Osteocyte (in vitro differentiated cells): Measurements from ENCODE around the gene TTC21A. TPM values are rescaled to one million over a fixed set of nuclear protein-coding genes. Genes with fewer than 3 reads are reported as not detected.

Experiments
- DNase-seq: peaks from one replicate; pipeline ENCODE4 v3.0.0; 2021; ENCODE audit warnings: mixed read lengths; ENCODE audit not compliant: unreplicated experiment; ENCODE audit errors: extremely low spot score
- H3K27ac Mint-ChIP-seq: one replicate; pipeline ENCODE4 v1.8.0; 2021; ENCODE audit warnings: mild to moderate bottlenecking, mixed read lengths; ENCODE audit not compliant: unreplicated experiment
- H3K27me3 Mint-ChIP-seq: one replicate; pipeline ENCODE4 v1.8.0; 2021; ENCODE audit warnings: mixed read lengths; ENCODE audit not compliant: unreplicated experiment
- H3K36me3 Mint-ChIP-seq: one replicate; pipeline ENCODE4 v1.8.0; 2021; ENCODE audit warnings: mixed read lengths; ENCODE audit not compliant: unreplicated experiment
- H3K4me1 Mint-ChIP-seq: one replicate; pipeline ENCODE4 v1.8.0; 2021; ENCODE audit warnings: mixed read lengths; ENCODE audit not compliant: unreplicated experiment
- H3K4me3 Mint-ChIP-seq: one replicate; pipeline ENCODE4 v1.8.0; 2021; ENCODE audit warnings: mild to moderate bottlenecking, moderate library complexity, mixed read lengths; ENCODE audit not compliant: unreplicated experiment
- H3K9me3 Mint-ChIP-seq: one replicate; pipeline ENCODE4 v1.8.0; 2021; ENCODE audit warnings: mixed read lengths; ENCODE audit not compliant: unreplicated experiment
- total RNA-seq: library from RNA; stranded (reverse); gene quantifications from 2 replicates; pipeline ENCODE4 v1.2.1, GENCODE V29; 2021
- TF ChIP-seq, protein P1 (sequence below): fragments of 200-600 bp; sonication (generic); IDR thresholded peaks from 2 replicates; pipeline ENCODE4 v1.5.0; 2021; ENCODE audit warnings: antibody characterized with exemption, mild to moderate bottlenecking, moderate library complexity

The TTC21A gene
- total RNA-seq, 1 donor from 2014 or later = 10.3 TPM

DNA sequence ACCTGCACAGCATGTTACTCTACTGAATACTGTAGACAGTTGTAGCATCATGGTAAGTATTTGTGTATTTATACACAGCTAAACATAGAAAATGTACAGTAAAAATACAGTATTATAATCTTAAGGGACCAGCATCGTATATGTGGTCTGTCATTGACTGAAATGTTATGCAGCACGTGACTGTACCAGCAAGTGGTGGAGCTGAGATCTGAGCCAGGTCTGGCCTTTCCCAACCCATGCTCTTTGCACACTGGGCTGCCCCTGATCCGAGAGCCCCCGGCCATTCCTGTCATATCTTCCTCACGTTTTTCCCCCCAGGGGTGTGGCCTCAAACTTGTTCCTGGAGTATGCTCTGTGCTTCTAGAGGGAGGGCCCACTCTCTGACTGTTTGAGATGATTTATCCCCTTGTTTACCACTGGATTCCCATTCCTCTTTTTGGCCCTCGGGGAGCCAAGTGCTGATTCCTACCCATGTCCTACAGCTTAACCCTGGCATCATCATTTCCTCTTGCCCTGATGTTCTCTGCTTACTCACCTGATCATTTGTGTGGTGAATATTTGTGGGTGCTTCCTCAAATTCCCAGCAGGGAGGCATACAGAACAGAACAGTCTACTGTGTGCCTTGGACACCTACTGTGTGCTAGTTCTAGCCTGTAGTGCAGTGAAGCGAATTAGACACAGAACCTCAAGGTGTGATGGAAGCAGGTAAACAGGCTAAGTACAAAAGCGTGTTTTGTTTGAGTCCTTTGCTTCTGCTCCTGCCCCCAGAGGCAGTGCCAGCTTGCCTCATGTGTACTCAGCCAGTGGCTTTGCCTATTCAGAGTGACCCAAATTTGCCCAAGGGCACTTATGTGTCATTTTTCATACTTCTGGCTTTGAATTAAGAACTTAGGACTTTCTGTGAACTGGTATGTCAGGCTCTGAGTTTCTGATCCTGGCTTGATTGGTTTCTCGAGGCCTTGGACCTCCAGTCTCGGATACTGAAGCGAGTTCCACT, 24.9 kb downstream of the TTC21A start:
- Mint-ChIP-seq H3K36me3 (peaks cover 4% of the 10 kb centered on the region), H3K27ac (no peak overlapping the region), H3K27me3 (no peaks in the 10 kb centered on the region), H3K4me1 (peaks cover under 1% of the 10 kb centered on the region), H3K4me3 (no peak overlapping the region), H3K9me3 (no peaks in the 10 kb centered on the region)
- TF ChIP-seq, protein P1, sequence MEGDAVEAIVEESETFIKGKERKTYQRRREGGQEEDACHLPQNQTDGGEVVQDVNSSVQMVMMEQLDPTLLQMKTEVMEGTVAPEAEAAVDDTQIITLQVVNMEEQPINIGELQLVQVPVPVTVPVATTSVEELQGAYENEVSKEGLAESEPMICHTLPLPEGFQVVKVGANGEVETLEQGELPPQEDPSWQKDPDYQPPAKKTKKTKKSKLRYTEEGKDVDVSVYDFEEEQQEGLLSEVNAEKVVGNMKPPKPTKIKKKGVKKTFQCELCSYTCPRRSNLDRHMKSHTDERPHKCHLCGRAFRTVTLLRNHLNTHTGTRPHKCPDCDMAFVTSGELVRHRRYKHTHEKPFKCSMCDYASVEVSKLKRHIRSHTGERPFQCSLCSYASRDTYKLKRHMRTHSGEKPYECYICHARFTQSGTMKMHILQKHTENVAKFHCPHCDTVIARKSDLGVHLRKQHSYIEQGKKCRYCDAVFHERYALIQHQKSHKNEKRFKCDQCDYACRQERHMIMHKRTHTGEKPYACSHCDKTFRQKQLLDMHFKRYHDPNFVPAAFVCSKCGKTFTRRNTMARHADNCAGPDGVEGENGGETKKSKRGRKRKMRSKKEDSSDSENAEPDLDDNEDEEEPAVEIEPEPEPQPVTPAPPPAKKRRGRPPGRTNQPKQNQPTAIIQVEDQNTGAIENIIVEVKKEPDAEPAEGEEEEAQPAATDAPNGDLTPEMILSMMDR = no peak
- no peak for DNase-seq

DNA sequence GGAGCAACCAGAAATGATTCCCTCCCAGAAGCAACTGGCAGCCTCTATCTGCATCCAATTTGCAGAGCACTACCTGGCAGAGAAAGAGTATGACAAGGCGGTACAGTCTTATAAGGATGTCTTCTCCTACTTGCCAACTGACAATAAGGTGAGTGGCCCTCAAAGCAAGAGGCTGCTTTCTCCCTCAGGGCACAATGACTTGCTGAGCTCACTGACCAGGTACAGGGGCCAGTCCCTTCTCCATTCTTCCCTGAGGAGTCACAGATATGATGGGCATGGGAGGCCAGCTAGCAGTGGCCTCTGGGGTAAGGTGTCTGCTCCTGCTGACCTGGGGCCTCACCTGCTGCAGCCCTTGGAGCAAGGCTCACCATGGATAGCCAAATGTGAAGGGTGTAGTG, 25.6 kb downstream of the TTC21A start:
- H3K27ac Mint-ChIP-seq = no peak overlapping the region
- H3K9me3 Mint-ChIP-seq = no peaks in the 10 kb centered on the region
- DNase-seq = no peak
- H3K4me1 Mint-ChIP-seq = no peaks in the 10 kb centered on the region
- H3K4me3 Mint-ChIP-seq = no peak overlapping the region
- no peaks in the 10 kb centered on the region for H3K27me3 Mint-ChIP-seq
- TF ChIP-seq, protein P1 = no peak
- peaks cover 4% of the 10 kb centered on the region for H3K36me3 Mint-ChIP-seq

DNA sequence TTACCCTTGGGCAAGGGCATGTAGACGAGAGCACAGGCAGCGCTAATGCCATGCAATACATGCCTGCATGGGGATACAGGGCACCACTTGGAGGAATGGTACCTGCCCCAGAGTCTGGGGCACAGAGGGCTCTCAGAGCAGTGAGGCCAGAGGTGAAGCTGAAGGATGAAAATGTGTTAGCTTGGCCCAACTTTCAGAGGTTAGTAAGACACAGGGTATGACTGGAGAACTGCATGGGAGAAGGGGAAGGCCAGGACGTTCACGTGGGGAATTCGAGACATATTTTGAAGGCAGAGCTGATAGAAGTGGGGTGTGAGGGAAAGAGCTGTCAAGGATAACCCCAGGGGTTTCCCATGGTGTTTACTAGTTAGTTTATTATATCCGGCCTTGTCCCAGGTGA, 26.3 kb downstream of the TTC21A start:
- no peaks in the 10 kb centered on the region for H3K27me3 Mint-ChIP-seq
- DNase-seq = no peak
- H3K4me1 Mint-ChIP-seq = no peaks in the 10 kb centered on the region
- no peak overlapping the region for H3K27ac Mint-ChIP-seq
- no peaks in the 10 kb centered on the region for H3K9me3 Mint-ChIP-seq
- peaks cover 4% of the 10 kb centered on the region for H3K36me3 Mint-ChIP-seq
- H3K4me3 Mint-ChIP-seq = no peak overlapping the region
- TF ChIP-seq, protein P1 = no peak

DNA sequence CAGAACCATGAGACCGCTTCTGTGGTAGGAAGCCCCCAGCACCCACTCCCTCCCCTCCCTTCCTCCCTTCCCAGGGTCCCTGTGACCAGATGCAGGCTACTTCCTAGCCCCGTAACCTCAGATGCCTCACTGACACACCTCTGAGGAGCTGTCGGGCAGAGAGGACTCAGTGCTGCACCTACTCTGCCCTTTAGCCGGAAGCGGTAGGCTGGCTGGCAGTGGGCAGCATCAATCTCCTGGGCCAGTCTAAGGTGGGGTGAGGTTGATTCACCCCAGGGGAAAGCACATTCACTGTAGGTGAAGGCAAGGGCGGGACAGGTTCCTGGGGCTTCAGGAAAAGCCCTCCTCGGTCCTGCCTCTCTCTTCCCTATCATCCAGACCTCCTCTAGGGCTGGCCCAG, 26.8 kb downstream of the TTC21A start:
- Mint-ChIP-seq H3K27me3 (no peaks in the 10 kb centered on the region), H3K4me3 (no peak overlapping the region), H3K36me3 (peaks cover 4% of the 10 kb centered on the region), H3K27ac (no peak overlapping the region), H3K9me3 (no peaks in the 10 kb centered on the region), H3K4me1 (no peaks in the 10 kb centered on the region)
- no peak for DNase-seq
- TF ChIP-seq, protein P1 = no peak

DNA sequence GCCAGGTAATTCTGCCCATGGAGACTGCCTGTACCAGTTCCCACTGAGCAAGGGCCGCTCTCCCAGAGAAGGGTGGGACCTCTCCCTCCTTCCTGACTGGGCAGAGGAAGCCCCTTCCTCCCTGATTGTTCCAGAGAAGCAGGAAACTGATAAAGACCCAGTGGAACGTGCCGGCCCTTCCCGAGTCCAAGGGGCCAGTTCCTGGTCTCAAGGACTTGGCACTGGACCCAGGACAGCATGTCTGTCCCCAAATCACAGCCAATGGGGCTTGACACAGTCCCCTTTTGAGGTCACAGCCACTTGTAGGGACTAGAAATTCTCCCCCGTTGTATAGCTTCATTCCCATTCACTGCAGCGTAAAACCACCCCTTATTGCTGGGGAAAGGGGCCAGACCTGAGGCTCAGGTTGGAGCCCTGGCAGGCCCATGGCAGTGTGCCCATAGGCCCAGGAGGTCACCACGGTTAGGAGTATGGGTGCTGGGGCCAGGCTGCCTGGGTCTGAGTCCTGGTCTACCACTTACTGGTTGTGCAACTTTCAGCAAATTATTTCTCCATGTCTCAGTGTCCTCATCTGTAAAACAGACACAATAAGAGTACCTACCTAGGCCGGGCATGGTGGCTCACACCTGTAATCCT, 27.8 kb downstream of the TTC21A start:
- no peaks in the 10 kb centered on the region for H3K27me3 Mint-ChIP-seq
- DNase-seq = no peak
- no peak overlapping the region for H3K4me3 Mint-ChIP-seq
- H3K9me3 Mint-ChIP-seq = no peaks in the 10 kb centered on the region
- H3K27ac Mint-ChIP-seq = no peak overlapping the region
- TF ChIP-seq, protein P1 = no peak
- H3K36me3 Mint-ChIP-seq = peaks cover 2% of the 10 kb centered on the region
- H3K4me1 Mint-ChIP-seq = no peaks in the 10 kb centered on the region
